Cardiac fibroblast (primary cell): ENCODE measurements around the gene C2CD2.

Experiments
- DNase-seq, 2 donors: peaks; one replicate each; pipeline versions ENCODE4 v3.0.0 to v3.0.0-alpha.2; 2010; ENCODE audit warnings: low read depth in 2 of 2
- H3K4me3 ChIP-seq, 2 donors: replicated peaks in 1 of 2; 1 replicate in 1 of 2; 2 replicates in 1 of 2; pipeline ENCODE4 v1.5.1; 2011; ENCODE audit warnings: low read depth in 2 of 2, low read length in 2 of 2, mild to moderate bottlenecking in 2 of 2, moderate library complexity in 1 of 2
- CTCF ChIP-seq: IDR thresholded peaks from one replicate; pipeline ENCODE4 v1.5.1; 2011; ENCODE audit warnings: low read depth, mild to moderate bottlenecking, low read length, inconsistent platforms

The C2CD2 gene

GRCh38 chr21:41958886-41959563 is 5.2 kb upstream of the C2CD2 start:
- H3K4me3 ChIP-seq, result no peak overlapping the region
- no peak for TF ChIP-seq CTCF
- DNase-seq, result peak in 1 of 2 donors; percentile 26

GRCh38 chr21:41957991-41958766 is 4.4 kb upstream of the C2CD2 start:
- no peak overlapping the region for H3K4me3 ChIP-seq
- TF ChIP-seq CTCF, result peak; percentile 39
- peak; percentile 93 to 96 for DNase-seq

GRCh38 chr21:41956926-41957729 is 3.3 kb upstream of the C2CD2 start:
- peak; percentile 7 for TF ChIP-seq CTCF
- H3K4me3 ChIP-seq, result no peak overlapping the region
- peak; percentile 61 to 85 for DNase-seq

- H3K4me3 ChIP-seq, result no peak overlapping the region
- DNase-seq, result no peak
- TF ChIP-seq CTCF, result no peak
Observed at GRCh38 chr21:41955516-41955915, 1.7 kb upstream of the C2CD2 start.

- H3K4me3 ChIP-seq, result no peak overlapping the region
- TF ChIP-seq CTCF, result no peak
- DNase-seq, result no peak
Observed at GRCh38 chr21:41954654-41955499, 1.1 kb upstream of the C2CD2 start.

GRCh38 chr21:41953249-41953830 is 478 bp downstream of the C2CD2 start:
- H3K4me3 ChIP-seq, result peak overlapping the region; percentile 65 to 69
- DNase-seq, result peak in 1 of 2 donors; percentile 25
- TF ChIP-seq CTCF, result no peak
